ENCODE results near the gene LGI2. TPM values are rescaled to one million over a fixed set of nuclear protein-coding genes. Genes with fewer than 3 reads are reported as not detected.

The LGI2 gene
- total RNA-seq, 1 donor from 2014 or later = 0.18 TPM

GRCh38 chr4:25000639-25001038, 30.1 kb downstream of the LGI2 start:
- H3K4me1 Mint-ChIP-seq (ENCODE audit: unreplicated experiment) = peaks cover 12% of the 10 kb centered on the region
- no peak overlapping the region for H3K4me3 Mint-ChIP-seq (ENCODE audit: unreplicated experiment)
- TF ChIP-seq CTCF (IDR thresholded peaks at IDR 0.05; ENCODE audit: unreplicated experiment) = no peak
- no peaks in the 10 kb centered on the region for H3K36me3 Mint-ChIP-seq (ENCODE audit: low read depth, unreplicated experiment)
- DNase-seq (ENCODE audit: low spot score) = no peak
- no peaks in the 10 kb centered on the region for H3K9me3 Mint-ChIP-seq (ENCODE audit: unreplicated experiment)
- no peaks in the 10 kb centered on the region for H3K27me3 Mint-ChIP-seq (ENCODE audit: unreplicated experiment)
- no peak overlapping the region for H3K27ac Mint-ChIP-seq (ENCODE audit: unreplicated experiment)

GRCh38 chr4:24999392-25000089, 31.2 kb downstream of the LGI2 start:
- no peak for DNase-seq (ENCODE audit: low spot score)
- H3K27ac Mint-ChIP-seq (ENCODE audit: unreplicated experiment) = no peak overlapping the region
- H3K4me3 Mint-ChIP-seq (ENCODE audit: unreplicated experiment) = no peak overlapping the region

DNA sequence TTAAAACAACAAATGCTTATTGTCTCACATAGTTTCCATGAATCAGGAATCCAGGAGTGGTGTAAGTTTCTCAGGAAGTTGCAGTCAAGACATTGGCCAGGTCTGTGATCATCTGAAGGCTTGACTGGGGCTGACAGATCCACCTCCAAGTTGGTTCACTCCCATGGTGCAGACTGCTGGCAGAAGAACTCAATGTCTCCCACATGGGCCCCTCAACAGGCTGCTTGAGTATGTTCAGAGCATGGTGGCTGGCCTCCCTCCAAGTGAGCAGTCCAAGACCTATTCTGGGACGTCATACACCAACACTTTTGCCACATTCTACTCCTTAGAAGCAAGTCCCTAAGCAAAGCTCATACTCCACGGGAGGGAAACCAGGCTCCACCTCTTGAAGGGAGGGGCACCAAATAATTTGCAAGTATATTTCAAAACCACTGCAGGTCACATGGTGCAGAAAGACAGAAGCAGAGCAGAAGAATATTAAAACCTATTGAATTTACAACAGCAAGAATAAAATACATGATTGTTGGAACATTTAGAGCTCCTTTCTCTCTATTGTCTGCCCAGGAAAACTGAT, 35.3 kb downstream of the LGI2 start:
- Mint-ChIP-seq H3K4me3 (ENCODE audit: unreplicated experiment) (no peak overlapping the region), H3K36me3 (ENCODE audit: low read depth, unreplicated experiment) (peaks cover 5% of the 10 kb centered on the region), H3K9me3 (ENCODE audit: unreplicated experiment) (no peaks in the 10 kb centered on the region), H3K27me3 (ENCODE audit: unreplicated experiment) (peaks cover 4% of the 10 kb centered on the region), H3K27ac (ENCODE audit: unreplicated experiment) (no peak overlapping the region), H3K4me1 (ENCODE audit: unreplicated experiment) (peaks cover 22% of the 10 kb centered on the region)
- DNase-seq (ENCODE audit: low spot score) = no peak
- TF ChIP-seq CTCF (IDR thresholded peaks at IDR 0.05; ENCODE audit: unreplicated experiment) = no peak

More at GRCh38 chr4:24999392-25000089, 31.2 kb downstream of the LGI2 start:
- TF ChIP-seq CTCF (IDR thresholded peaks at IDR 0.05; ENCODE audit: unreplicated experiment) = no peak
- Mint-ChIP-seq H3K9me3 (ENCODE audit: unreplicated experiment) (no peaks in the 10 kb centered on the region), H3K4me1 (ENCODE audit: unreplicated experiment) (peaks cover 12% of the 10 kb centered on the region), H3K27me3 (ENCODE audit: unreplicated experiment) (no peaks in the 10 kb centered on the region), H3K36me3 (ENCODE audit: low read depth, unreplicated experiment) (no peaks in the 10 kb centered on the region)

GRCh38 chr4:24993551-24994080, 37.1 kb downstream of the LGI2 start:
- no peak overlapping the region for H3K27ac Mint-ChIP-seq (ENCODE audit: unreplicated experiment)
- TF ChIP-seq CTCF (IDR thresholded peaks at IDR 0.05; ENCODE audit: unreplicated experiment) = no peak
- peaks cover 5% of the 10 kb centered on the region for H3K36me3 Mint-ChIP-seq (ENCODE audit: low read depth, unreplicated experiment)
- peaks cover 19% of the 10 kb centered on the region for H3K4me1 Mint-ChIP-seq (ENCODE audit: unreplicated experiment)
- H3K4me3 Mint-ChIP-seq (ENCODE audit: unreplicated experiment) = no peak overlapping the region
- H3K27me3 Mint-ChIP-seq (ENCODE audit: unreplicated experiment) = peaks cover 4% of the 10 kb centered on the region
- DNase-seq (ENCODE audit: low spot score) = no peak
- no peaks in the 10 kb centered on the region for H3K9me3 Mint-ChIP-seq (ENCODE audit: unreplicated experiment)

DNA sequence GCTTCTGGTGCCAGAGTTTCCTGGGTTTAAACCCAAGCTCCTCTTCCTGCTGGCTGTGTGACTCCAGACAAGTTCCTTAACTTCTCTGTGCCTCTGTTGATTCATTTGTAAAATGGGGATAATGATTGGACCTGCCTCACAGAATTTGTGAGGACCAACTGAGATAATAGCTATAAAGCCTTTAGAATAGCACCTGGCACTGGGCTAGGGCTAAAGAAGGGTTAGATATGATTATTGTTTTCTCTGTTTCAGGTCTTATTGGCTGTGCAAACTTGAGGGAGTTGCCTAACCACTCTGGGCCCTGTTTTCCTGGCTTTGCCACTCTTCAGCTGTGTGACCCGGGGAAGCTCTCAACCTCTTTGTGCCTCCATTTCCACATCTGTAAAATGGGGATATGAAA, 37.8 kb downstream of the LGI2 start:
- H3K9me3 Mint-ChIP-seq (ENCODE audit: unreplicated experiment) = no peaks in the 10 kb centered on the region
- no peak for DNase-seq (ENCODE audit: low spot score)
- no peak overlapping the region for H3K27ac Mint-ChIP-seq (ENCODE audit: unreplicated experiment)
- H3K4me3 Mint-ChIP-seq (ENCODE audit: unreplicated experiment) = no peak overlapping the region
- TF ChIP-seq CTCF (IDR thresholded peaks at IDR 0.05; ENCODE audit: unreplicated experiment) = no peak
- H3K36me3 Mint-ChIP-seq (ENCODE audit: low read depth, unreplicated experiment) = peaks cover 5% of the 10 kb centered on the region
- peaks cover 4% of the 10 kb centered on the region for H3K27me3 Mint-ChIP-seq (ENCODE audit: unreplicated experiment)
- peaks cover 17% of the 10 kb centered on the region for H3K4me1 Mint-ChIP-seq (ENCODE audit: unreplicated experiment)

Measured in endothelial cell (in vitro differentiated cells).